ENCODE results near the gene FOXI1.

DNA sequence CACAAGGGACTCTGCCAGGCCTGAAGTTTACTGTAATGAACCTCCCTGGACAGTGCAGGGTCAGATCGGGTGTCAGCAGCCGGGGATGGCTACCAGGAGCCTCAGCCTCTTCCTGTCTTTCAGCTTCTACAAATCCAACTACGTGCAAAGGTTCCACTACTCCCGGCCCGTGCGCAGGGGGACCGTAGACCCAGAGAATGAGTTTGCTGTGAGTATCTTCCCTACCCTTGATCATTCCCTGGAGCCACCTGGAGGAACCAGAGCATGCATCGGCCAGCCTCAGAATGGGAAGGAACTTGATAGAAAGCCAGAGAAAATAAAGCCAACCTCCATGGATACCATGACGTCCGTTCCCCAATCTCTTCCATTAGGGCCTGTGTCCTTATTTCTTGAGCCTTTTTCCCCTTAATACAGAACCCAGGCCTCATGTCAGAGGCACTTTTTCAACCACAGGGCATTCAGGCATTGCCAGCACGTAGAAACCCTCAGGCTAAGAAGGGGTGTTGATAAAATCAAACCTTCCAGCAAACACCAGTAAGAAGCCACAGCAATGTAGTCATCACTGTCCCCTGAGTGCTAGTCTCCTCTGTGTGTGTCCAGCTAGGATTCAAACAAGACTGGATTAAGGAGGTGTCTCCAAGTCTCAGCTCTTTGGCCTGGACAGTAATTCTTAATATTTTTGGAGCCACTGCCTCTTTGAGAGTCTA is 49.0 kb upstream of the FOXI1 start:
- TF ChIP-seq ARNTL (CRISPR knock-in tag; IDR thresholded peaks at IDR 0.05; ENCODE audit: borderline replicate concordance, low read depth) (no peak), ZFP3 (CRISPR knock-in tag; IDR thresholded peaks at IDR 0.05) (no peak), CSDC2 (CRISPR knock-in tag; IDR thresholded peaks at IDR 0.05) (no peak), ZC3H10 (CRISPR knock-in tag; IDR thresholded peaks at IDR 0.05) (no peak)
- TF ChIP-seq, protein P1, sequence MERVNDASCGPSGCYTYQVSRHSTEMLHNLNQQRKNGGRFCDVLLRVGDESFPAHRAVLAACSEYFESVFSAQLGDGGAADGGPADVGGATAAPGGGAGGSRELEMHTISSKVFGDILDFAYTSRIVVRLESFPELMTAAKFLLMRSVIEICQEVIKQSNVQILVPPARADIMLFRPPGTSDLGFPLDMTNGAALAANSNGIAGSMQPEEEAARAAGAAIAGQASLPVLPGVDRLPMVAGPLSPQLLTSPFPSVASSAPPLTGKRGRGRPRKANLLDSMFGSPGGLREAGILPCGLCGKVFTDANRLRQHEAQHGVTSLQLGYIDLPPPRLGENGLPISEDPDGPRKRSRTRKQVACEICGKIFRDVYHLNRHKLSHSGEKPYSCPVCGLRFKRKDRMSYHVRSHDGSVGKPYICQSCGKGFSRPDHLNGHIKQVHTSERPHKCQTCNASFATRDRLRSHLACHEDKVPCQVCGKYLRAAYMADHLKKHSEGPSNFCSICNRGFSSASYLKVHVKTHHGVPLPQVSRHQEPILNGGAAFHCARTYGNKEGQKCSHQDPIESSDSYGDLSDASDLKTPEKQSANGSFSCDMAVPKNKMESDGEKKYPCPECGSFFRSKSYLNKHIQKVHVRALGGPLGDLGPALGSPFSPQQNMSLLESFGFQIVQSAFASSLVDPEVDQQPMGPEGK (CRISPR knock-in tag; IDR thresholded peaks at IDR 0.05; ENCODE audit: borderline replicate concordance) = no peak
